ENCODE results near the gene CTIF.
"Not testable (repeated sequence)": the region's sequence is repeated elsewhere in the genome, so short reads cannot be mapped to it uniquely, and the experiment has no call there.

Gene CTIF

DNA sequence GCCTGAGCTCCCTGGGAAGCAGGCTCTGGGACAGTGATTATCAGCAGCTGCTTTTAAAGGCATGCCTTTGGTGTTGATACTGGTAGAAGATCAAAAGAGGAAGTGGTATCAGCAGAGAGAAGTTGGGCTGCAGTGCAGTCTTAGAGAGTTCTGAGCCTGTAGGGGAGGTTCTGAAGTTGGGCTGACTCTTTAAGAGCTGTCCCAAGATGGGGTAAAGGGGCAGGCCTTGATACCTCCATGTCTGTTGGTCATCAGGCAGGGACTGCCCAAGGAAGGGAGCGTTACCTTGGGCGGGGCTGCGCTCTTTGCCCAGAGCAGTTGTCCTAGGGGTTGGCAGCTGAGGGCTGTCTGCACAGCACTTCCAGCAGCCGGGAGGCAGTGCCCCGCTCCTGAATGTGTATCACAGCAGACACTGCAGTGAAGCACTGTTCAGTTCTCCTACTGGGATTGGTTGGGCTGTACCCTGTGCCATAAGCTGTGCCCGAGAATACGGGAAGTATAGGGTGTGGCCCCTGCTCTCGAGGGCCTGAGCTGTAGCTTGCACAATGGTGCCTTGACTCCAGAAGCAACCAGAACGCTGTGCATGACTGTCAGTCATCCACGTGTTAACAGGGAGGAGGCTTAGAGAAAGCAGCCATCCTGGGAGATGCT, 177.0 kb downstream of the CTIF start:
- DNase-seq, result no peak

GRCh38 chr18:48717227-48717626, 178.4 kb downstream of the CTIF start:
- not testable (repeated sequence) for DNase-seq

DNA sequence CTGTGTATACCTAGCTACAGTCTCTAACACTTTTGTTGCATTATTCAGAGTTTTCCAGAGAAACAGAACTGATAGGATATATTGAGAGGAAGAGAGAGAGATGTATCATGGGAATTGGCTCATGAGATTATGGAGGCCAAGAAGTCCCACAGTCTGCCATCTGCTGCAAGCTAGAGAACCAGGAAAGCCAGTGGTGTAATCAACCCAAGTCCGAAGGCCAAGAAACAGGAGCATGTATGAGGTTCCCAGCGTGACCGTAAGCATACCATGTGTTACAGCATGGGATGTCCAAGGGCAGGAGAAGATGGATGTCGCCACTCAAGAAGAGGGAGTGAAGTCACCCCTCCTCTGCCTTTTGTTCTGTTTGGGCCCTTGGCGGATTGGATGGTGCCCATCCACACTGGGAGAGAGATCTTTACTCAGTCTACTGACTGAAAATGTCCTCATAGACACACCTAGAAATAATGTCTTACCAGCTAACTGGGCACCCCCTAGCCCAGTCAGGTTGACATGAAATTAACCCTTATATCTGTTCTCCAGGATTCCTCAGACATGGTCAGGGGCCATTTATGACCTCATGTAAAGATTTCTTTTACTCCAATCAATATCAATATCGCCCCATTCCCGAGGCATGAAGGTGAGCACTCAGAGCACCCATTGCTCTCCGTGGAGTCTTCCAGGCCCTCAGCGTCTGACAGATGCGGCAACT, 179.6 kb downstream of the CTIF start:
- DNase-seq, result no peak

DNA sequence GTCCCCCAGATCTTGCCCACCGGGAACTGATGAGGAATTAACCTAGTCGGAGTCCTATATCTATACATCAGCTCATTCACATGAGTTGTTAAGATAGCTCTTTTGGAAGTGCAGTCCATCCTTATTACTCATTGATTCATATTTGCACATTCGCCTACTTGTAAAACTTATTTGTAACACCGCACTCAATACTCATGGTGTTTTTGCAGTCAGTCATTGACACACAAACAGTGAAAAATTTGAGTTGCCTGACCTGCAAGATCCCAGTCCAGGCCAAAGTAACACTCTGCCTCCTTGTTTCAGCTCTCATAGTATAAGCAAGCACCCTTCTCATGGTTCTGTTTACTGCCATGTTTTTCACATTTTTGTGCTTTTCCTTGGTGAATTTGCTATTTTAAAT, 180.6 kb downstream of the CTIF start:
- no peak for DNase-seq

- no peak for DNase-seq
Observed at GRCh38 chr18:48719974-48720654, 181.3 kb downstream of the CTIF start.

DNA sequence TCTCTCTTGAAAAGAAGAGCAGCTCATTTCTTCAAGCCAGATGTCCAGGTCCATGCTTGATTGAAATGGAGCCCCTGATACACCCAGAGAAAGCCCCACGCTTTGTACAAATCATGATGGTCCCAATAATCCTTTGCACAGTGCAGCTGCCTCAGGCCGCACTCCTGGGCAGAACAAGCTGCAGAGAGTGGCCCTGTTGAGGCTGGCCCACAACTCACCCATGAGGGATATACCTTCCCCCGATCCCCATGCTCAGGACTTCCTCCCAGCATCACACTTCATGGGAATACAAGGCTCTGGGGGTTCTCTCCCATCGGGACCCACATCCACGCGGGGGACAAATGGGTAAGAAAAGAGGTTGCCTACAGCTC, 181.8 kb downstream of the CTIF start:
- no peak for DNase-seq

DNA sequence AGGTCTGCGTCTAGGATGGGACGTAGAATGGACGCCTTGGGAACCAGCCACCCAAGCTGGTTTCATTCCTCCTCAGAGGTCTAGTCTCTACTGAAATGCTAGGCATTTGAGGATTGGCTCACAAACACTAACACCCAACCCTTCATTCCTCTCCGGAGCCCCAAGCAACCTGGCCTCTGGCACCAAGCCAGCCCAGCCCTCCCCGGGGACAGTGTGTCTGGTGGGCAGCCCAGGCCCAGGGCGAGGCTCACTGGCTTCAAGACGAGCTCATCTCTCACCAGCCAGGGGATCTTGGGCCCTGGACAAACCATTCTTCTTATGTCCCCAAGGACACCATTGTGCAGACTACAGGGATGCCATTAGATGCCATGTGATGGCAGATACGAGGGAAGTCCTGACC, 182.5 kb downstream of the CTIF start:
- DNase-seq, result no peak

DNA sequence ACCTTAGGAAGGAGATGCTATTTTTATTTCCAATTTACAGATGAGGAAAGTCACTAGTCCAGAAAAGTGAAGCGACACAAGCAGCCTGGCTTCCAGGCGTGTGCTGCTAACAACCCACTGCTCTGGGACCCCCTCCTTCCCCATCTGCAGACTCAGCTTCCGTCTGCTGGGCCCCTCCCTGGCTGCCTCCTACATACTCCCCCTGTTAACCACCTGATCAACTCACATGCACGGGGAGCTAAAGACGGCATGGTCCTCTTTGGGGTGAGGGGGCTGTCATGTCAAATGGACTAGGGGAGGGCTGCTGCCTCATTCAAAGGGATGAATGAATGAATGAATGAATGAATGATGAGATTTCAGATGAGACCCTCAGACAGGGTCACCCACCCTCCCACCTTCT, 184.2 kb downstream of the CTIF start:
- DNase-seq, result no peak

DNA sequence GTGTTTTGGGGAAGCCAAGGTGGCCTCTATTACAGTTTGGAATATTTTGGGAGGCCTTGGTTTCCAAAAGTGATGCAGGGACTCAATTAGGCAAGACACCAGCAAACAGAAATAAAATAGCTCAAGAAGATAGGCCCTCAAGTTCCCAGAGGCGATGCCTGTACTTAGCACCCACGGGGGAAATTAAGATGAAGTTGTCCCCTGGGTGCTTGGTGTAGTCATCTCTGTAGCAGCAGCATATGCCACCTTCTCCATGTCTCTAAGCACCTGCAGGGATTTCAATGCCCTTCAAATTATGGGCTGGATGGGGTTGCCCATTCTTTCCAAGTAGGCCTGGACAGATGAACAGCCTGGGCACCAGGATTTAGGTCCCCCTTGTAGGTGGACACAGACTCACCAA, 185.0 kb downstream of the CTIF start:
- DNase-seq, result no peak

DNA sequence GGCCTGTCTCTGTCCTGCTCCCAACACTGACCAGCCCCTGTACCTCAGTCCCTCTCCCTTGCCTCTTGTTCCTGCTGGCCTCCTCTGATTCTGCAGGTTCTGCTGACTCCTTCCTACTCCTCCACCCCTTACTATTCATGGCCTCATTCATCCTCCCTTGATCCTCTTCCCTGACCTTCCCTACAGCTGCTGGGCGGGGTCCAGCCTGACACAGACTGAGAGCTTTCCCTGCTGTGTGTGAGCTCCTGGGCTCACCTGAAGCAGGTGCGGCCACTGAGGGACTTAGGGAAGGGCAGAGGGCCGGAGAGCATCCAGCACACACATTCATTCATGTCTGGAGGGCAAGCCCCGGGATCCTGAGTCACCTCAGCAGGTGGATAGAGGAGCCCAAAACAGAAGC, 185.6 kb downstream of the CTIF start:
- no peak for DNase-seq

DNA sequence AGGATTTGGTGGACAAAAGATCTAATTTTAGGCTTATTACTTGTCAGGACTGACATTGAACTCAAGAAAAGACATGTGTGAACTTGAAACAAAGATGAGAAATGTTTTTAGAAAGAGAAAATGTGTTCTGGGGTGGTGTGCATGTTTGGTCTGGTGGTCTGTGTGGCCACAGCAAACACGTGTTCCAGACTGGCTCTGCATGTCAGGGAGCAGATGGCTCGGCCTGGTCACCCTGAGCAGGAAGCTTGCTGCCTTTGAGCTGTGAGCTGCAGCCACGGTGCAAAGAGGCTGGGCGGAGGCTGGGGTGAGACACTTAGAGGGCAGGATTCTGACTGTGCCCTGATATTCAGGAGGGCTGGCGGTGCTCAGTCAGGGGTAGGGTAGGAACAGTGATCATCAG, 186.1 kb downstream of the CTIF start:
- DNase-seq, result no peak

DNA sequence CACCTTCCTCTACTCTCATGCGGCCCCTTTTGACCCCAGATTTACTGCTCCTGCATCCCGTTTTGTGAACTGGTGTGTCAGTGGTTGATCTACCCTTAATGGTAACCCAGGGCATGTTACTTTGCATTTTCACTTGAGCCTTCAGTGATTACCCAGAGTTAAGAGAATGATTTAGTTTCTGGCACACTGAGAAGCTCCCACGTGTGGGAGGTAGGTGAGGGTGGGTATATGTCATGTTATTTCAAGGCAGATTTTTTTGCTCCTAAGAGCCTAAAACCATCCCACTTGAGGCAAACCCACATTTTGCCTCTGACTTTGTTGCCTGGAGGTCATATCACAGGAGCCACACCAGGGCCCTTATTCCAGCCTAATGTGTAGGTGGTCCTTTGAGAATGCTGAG, 186.7 kb downstream of the CTIF start:
- no peak for DNase-seq

DNA sequence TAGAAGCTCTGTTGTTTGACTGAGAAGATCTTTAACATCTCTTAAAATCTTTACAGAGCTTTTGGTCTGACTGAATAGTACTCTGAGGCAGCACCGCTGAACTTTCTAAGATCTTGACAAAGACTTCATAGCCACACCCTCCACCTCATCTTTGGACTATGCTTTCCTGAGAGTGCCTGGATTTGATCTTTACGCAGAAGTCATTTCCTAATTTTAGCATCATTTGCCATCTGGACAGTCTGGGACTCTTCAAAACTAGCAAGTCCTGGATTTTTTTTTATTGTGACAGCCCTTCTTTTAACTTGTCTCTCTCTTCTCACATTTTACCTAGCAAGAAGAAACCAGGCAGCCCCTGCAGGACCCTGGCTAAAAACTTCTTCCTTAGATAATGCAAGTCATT, 188.8 kb downstream of the CTIF start:
- no peak for DNase-seq

DNA sequence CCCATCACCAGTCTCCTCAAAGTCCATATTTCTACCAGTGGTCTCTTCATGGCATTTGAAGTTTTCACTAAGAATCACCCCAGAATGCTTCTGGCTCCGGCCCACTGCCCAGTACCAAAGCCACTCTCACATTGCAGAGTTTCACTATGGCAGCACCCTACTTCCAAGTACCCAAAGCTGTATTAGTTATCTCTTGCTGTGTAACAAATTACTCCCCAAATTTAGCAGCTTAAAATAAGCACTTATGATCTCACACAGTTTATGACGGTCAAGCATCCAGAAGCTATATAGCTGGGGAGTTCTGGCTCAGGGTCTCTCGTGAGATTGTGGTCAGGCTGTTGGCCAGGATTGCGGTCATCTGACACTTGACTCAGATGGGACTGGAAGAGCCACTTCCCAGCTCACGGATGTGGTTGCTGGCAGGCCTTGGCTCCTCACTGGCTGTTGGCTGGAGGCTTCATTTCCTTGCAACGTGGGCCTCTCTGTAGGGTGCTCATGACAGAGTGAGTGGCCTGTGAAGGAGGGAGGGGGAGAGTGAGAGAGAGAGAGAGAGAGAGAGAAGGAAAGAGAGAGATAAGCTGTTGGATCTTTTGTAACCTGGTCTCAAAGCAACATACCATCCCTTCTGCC, 189.5 kb downstream of the CTIF start:
- peak; percentile 19 for DNase-seq

DNA sequence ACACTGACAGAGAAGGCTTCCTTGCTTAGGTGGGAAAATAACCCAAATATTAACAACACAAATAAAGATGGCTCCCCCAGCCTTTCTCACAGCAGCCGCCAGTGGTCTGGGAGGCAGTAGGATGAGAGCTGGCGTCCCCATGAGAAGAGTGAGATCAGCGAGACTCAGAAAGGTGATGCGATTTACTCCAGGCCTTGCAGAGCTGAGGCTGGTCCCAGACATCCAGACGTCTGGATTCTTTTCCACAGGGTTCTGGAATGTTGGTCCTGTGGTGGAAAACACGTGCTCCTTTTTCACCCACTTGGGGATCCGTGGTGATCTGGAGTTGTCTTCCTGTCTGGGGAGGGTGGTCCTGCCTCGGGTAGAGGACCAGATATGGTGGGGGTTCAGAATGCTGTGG, 190.6 kb downstream of the CTIF start:
- DNase-seq, result no peak

GRCh38 chr18:48730010-48730409, 191.2 kb downstream of the CTIF start:
- no peak for DNase-seq

DNA sequence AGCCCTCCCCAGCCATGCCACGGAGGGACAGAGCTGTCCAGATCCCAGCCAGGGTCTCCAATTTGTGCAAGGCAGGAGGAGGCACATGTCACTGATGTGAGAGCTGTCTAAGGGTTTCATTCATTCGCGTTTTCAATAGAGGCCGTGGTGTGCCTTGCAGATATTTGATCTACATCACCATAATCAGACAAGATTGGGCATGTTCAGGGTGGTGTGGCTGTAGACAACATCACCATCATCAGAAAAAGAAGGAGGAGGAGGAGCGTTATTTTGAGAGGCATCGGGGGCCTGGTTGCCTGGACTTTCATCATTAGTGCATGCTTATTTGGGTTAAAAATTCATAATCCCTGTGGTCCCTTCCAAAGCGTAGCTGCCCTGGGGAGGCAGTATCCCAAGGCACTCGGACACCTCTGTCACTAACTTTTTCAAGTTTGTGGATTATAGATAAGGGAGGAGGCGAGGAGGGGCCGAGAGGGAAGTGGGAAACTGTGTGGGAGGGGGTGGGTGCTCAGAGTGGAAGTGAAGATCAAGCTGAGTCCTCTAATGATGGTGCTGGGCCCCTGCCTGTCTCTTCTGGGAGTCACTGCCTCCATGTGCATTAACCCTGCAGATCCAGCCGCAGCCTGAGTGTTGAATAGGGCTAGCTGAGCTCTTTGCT, 194.1 kb downstream of the CTIF start:
- DNase-seq, result no peak

DNA sequence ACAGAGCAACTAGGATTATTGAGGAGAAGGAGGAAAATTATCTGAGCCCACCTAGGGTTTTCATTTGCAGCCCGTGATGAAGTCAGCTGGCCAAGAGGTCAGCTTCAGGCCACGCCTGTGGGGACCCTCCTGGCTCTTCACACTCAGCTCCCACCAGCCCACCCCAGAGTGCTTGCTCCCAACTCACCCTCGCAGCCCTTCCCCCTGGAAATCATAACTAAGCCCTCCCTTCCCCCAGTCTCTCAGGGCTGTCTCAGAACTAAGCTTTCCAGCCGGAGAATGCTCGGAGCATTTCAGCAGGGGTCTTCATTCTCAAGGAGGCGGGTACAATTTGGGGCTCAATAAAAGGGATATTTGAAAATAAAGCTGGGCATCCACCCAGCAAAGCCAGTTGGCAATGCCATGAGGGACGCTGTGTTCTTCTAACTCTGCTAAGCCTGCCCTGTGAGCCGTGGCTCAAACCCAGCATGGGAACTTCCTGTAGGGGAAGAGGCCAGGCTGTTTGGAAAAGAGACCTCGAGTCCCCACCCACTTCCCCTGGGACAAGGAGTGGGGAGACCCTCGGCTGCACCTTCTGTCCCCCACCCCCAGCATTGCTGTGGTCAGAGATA, 194.9 kb downstream of the CTIF start:
- DNase-seq, result no peak

DNA sequence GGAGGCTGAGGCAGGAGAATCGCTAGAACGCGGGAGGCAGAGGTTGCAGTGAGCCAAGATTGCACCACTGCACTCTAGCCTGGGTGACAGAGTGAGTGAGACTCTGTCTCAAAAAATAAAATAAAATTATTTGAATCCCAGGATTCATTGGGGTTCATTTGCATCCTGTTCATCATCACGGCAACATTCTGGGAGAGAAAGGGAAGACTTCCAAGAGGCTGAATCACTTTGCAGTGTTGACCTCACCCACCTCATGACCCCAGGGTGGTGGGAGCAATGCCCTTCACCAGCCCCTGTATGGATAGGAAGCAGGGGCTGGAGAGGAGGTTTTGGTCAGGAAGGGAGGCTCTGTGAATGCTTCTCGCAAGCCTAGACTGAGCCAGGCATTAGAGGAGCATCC, 195.6 kb downstream of the CTIF start:
- no peak for DNase-seq

DNA sequence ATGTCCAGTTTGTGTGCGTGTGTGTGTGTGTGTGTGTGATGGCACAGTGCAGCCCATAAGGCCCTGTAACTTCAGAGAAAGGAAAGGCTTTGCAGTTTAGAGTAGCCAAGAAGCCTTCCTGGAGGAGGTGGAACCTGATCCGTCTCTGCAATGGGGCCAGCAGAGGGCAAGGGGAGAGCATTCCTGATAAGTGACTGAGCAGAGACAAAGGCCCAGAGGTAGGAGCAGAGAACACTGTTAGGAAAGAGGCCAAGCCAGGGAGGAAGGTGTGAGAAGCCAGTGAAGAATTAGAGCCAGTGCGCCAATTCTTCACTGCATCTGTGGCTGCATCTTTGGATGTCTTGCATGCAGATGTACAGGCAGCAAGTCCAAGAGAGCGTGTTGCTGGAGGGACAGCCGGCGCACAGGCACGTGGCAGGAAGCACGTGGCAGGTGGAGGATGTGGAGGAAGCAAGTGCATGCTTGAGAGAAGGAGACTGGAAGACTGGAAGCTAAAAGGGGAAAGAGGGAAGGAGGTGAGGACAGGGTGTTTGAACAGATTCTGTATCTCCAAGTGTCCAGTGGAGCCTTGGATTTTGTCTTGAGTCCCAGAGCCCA, 196.3 kb downstream of the CTIF start:
- DNase-seq, result no peak

GRCh38 chr18:48735681-48736255, 196.9 kb downstream of the CTIF start:
- no peak for DNase-seq

Measured in amniotic stem cell (primary cell).